H1 (cell line): ENCODE data around the gene ILK. TPM values are rescaled to one million over a fixed set of nuclear protein-coding genes. Genes with fewer than 3 reads are reported as not detected.

ENCODE experiments used
- ASH2L ChIP-seq: fragments of 200-600, 300-600 bp; sonication (generic); IDR thresholded peaks from one replicate; pipeline ENCODE4 v1.7.1; 2017; ENCODE audit warnings: low read length
- CHD1 ChIP-seq: IDR thresholded peaks from 2 replicates; pipeline ENCODE4 v1.6.1; 2012; ENCODE audit warnings: low read depth, low read length, improper control_type of control experiment
- GABPA ChIP-seq: IDR thresholded peaks from 2 replicates; pipeline ENCODE4 v1.6.1; 2011; ENCODE audit warnings: mild to moderate bottlenecking, low read length, moderate library complexity, borderline replicate concordance; ENCODE audit not compliant: insufficient read depth
- JUN ChIP-seq: IDR thresholded peaks from 2 replicates; pipeline ENCODE4 v1.6.1; 2011; ENCODE audit warnings: low read depth, mild to moderate bottlenecking, improper control_type of control experiment, low read length
- KDM5A ChIP-seq: fragments of 200-600 bp; IDR thresholded peaks from 2 replicates; pipeline ENCODE4 v1.7.1; 2012; ENCODE audit warnings: mild to moderate bottlenecking, low read length, inconsistent platforms, mixed read lengths
- polyA plus RNA-seq, 7 experiments: library from polyadenylated mRNA; depleted of rRNA in 3 of 7; stranded (reverse) in 5 of 7; unstranded in 2 of 7; fragments of >200 nt in 5 of 7; fragments of 200-250 nt in 2 of 7; gene quantifications; 1 replicate in 5 of 7; 2 replicates in 1 of 7; 4 replicates in 1 of 7; pipeline versions ENCODE4 v1.2.1 to v1.2.3, GENCODE V29; 2011 to 2013; ENCODE audit warnings: missing spikeins in 2 of 7, mixed read lengths in 2 of 7
- total RNA-seq: library from RNA; stranded (reverse); fragmentation: NEBNext Ultra II Directional; extraction: Animal tissue kit (Norgen Biotek cat#: 25700); gene quantifications from 2 replicates; pipeline ENCODE4 v1.2.1, GENCODE V29; 2021
- TF ChIP-seq, protein P1 (sequence below), 3 experiments: IDR thresholded peaks; 1 replicate in 2 of 3; 2 replicates in 1 of 3; pipeline versions ENCODE4 v1.5.1 to v1.6.1; 2011; ENCODE audit warnings: low read length in 3 of 3, mild to moderate bottlenecking in 3 of 3, inconsistent platforms in 2 of 3, low read depth in 1 of 3, moderate library complexity in 1 of 3; ENCODE audit not compliant: insufficient read depth in 1 of 3; ENCODE audit errors: control extremely low read depth in 1 of 3

The ILK gene
- total and polyA plus RNA-seq, 2 of the 8 experiments (the other 6 are each of a cell fraction or from before 2014, with no cell fraction given), result 91.4 to 132 TPM

DNA sequence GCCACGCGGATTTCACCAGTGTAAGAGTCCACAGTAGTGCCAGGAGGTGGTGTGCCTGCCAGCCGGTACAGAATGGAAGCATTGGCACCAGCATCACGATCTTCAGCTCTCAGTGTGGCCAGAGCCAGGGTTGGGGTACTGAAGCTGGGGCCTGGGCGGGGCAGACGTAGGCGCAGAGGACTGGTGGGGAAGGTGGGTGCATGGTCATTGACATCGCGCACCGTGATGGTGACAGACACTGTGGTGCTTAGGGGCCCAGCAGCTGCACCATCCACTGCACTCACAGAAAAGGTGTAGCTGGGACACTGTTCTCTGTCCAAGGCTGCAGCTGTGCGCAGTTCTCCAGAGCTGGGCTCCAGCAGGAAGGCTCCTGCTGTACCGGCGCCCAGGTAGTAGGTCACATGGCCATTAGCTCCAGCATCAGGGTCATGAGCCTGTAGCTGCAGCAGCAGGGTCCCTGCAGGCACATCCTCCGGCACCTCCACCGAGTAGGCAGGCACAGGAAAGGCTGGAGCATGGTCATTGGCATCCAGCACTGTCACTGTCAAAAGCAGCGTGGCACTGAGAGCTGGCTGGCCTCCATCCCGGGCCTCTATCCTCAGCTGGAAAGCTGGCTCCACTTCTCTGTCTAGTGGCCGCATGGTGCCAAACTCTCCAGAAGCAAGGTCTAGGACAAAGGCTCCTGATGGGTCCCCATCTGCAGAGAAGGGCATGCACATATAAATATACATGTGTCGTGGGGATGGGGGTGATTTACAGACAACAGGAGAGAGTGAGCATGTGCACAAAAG, 23.6 kb downstream of the ILK start (continued):
- TF ChIP-seq, protein P1, sequence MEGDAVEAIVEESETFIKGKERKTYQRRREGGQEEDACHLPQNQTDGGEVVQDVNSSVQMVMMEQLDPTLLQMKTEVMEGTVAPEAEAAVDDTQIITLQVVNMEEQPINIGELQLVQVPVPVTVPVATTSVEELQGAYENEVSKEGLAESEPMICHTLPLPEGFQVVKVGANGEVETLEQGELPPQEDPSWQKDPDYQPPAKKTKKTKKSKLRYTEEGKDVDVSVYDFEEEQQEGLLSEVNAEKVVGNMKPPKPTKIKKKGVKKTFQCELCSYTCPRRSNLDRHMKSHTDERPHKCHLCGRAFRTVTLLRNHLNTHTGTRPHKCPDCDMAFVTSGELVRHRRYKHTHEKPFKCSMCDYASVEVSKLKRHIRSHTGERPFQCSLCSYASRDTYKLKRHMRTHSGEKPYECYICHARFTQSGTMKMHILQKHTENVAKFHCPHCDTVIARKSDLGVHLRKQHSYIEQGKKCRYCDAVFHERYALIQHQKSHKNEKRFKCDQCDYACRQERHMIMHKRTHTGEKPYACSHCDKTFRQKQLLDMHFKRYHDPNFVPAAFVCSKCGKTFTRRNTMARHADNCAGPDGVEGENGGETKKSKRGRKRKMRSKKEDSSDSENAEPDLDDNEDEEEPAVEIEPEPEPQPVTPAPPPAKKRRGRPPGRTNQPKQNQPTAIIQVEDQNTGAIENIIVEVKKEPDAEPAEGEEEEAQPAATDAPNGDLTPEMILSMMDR (IDR thresholded peaks at IDR 0.05; ENCODE audit: control extremely low read depth in 1 of 3, insufficient read depth in 1 of 3, low read depth in 1 of 3, low read length in 3 of 3), result no peak
- no peak for TF ChIP-seq JUN
- no peak for TF ChIP-seq ASH2L
- TF ChIP-seq CHD1, result no peak
- TF ChIP-seq GABPA, result no peak
- no peak for TF ChIP-seq KDM5A
- TF ChIP-seq, all 59 proteins: peak for 0
